Measurements from ENCODE around the gene FHIT.

The FHIT gene

GRCh38 chr3:60643831-60644230 lies 607.4 kb downstream of the FHIT start:
- Histone ChIP-seq H3K9me3 (no peaks in the 10 kb centered on the region), H3K4me3 (ENCODE audit: low read depth in 1 of 2, low read length in 1 of 2) (no peak overlapping the region), H3K4me1 (ENCODE audit: control insufficient read depth in 1 of 2, insufficient read depth in 1 of 2, low read depth in 1 of 2, low read length in 1 of 2) (peaks cover 16 to 23% of the 10 kb centered on the region in 2 experiments), H3K27me3 (no peaks in the 10 kb centered on the region), H3K27ac (no peak overlapping the region), H3K36me3 (no peaks in the 10 kb centered on the region)
- no peak for TF ChIP-seq CTCF (IDR thresholded peaks at IDR 0.05)

DNA sequence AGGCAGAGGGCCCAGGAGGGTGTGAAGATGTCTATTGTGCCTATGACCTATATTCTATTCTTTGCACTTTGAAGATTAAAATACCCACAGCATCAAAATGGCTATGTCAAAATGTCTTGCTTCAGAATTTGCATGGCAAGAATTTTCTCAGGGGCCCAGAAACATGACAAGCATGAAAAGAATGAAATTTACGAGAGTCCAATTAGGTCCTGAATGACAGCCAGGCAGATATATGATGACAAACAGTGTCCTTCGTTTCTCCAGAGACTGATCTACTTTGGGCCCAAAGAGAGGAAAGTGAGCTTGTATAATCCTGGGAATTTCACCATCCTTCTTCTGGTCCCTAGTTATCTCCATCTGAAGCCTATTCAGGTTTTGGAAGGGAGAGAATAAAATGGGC lies 609.9 kb downstream of the FHIT start:
- Histone ChIP-seq H3K27me3 (no peaks in the 10 kb centered on the region), H3K27ac (no peak overlapping the region), H3K36me3 (no peaks in the 10 kb centered on the region), H3K9me3 (no peaks in the 10 kb centered on the region), H3K4me1 (ENCODE audit: control insufficient read depth in 1 of 2, insufficient read depth in 1 of 2, low read depth in 1 of 2, low read length in 1 of 2) (peaks cover 16 to 23% of the 10 kb centered on the region in 2 experiments), H3K4me3 (ENCODE audit: low read depth in 1 of 2, low read length in 1 of 2) (no peak overlapping the region)
- TF ChIP-seq CTCF (IDR thresholded peaks at IDR 0.05): no peak

DNA sequence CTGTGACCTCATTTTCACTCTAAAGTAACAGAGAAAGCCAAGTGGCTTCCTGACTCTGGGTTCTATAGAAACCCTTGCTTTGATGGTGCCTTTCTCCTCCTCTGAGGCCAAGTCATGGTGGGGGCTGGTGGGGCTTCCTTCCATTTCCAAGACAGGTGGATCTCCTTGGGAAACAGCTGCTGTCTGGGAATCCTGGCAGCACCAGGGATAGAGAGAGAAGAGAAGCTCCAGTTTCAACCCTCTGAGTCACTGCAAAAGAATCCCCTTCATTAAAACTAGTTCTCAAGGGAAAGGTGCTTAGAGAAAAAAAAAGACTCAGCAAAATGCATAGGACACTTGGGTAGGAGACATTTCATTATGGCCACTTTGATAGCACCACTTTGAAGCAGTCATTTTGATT lies 614.4 kb downstream of the FHIT start:
- peaks cover 0 to 4% of the 10 kb centered on the region in 2 experiments for H3K4me1 ChIP-seq (ENCODE audit: control insufficient read depth in 1 of 2, insufficient read depth in 1 of 2, low read depth in 1 of 2, low read length in 1 of 2)
- H3K4me3 ChIP-seq (ENCODE audit: low read depth in 1 of 2, low read length in 1 of 2): no peak overlapping the region
- H3K36me3 ChIP-seq: no peaks in the 10 kb centered on the region
- no peak for TF ChIP-seq CTCF (IDR thresholded peaks at IDR 0.05)
- H3K27me3 ChIP-seq: no peaks in the 10 kb centered on the region
- H3K27ac ChIP-seq: no peak overlapping the region
- no peaks in the 10 kb centered on the region for H3K9me3 ChIP-seq

DNA sequence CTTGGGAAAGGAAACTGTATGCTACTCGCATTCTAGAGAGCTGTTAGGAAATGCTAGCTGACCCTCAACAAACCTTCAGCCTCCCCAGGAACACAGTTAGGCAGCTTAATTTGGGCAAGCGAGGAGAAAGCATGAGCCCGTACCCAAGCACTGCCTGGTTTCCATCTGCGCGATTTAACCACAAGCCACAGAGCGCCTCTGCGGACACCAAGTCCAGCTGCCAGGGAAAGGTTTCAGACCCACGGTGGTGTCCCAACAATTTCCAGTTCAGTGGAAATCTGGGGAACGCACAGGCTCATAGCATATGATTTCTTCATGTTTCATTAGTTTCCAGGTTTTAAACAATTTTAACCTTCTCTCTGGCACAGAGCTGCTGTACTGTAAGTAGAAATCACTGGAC lies 617.6 kb downstream of the FHIT start:
- H3K36me3 ChIP-seq: no peaks in the 10 kb centered on the region
- H3K27ac ChIP-seq: no peak overlapping the region
- no peak overlapping the region for H3K4me3 ChIP-seq (ENCODE audit: low read depth in 1 of 2, low read length in 1 of 2)
- peaks cover 0 to 4% of the 10 kb centered on the region in 2 experiments for H3K4me1 ChIP-seq (ENCODE audit: control insufficient read depth in 1 of 2, insufficient read depth in 1 of 2, low read depth in 1 of 2, low read length in 1 of 2)
- H3K27me3 ChIP-seq: no peaks in the 10 kb centered on the region
- no peak for TF ChIP-seq CTCF (IDR thresholded peaks at IDR 0.05)
- H3K9me3 ChIP-seq: no peaks in the 10 kb centered on the region

GRCh38 chr3:60631509-60631908 lies 619.7 kb downstream of the FHIT start:
- Histone ChIP-seq H3K9me3 (no peaks in the 10 kb centered on the region), H3K4me1 (ENCODE audit: control insufficient read depth in 1 of 2, insufficient read depth in 1 of 2, low read depth in 1 of 2, low read length in 1 of 2) (peaks cover 0 to 4% of the 10 kb centered on the region in 2 experiments), H3K36me3 (no peaks in the 10 kb centered on the region), H3K27me3 (no peaks in the 10 kb centered on the region), H3K27ac (no peak overlapping the region), H3K4me3 (ENCODE audit: low read depth in 1 of 2, low read length in 1 of 2) (no peak overlapping the region)
- TF ChIP-seq CTCF (IDR thresholded peaks at IDR 0.05): no peak

DNA sequence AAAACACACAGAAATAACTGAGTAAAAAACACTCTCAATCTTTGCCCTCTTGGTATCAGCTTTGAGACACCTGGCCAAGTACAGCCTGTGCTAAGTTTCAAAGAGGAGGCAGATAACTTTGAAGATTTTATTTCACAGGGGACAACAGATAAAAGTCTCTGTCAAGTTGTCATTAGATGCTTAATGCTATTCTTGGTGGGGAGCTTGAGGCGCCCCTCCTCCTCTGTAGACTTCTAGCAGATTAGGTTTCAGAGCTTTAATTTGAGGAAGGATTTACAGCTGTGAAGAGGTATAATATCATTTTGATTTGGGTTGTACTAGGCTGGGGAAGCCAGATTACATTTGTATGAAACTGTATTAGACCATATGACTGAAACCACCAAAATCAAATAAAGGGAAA lies 620.3 kb downstream of the FHIT start:
- no peak overlapping the region for H3K4me3 ChIP-seq (ENCODE audit: low read depth in 1 of 2, low read length in 1 of 2)
- no peak for TF ChIP-seq CTCF (IDR thresholded peaks at IDR 0.05)
- H3K27ac ChIP-seq: no peak overlapping the region
- no peaks in the 10 kb centered on the region for H3K27me3 ChIP-seq
- peaks cover 0 to 4% of the 10 kb centered on the region in 2 experiments for H3K4me1 ChIP-seq (ENCODE audit: control insufficient read depth in 1 of 2, insufficient read depth in 1 of 2, low read depth in 1 of 2, low read length in 1 of 2)
- H3K36me3 ChIP-seq: no peaks in the 10 kb centered on the region
- no peaks in the 10 kb centered on the region for H3K9me3 ChIP-seq

Data from neutrophil (primary cell).